Motor neuron (in vitro differentiated cells): ENCODE results near the gene FOXD2. TPM values are rescaled to one million over a fixed set of nuclear protein-coding genes. Genes with fewer than 3 reads are reported as not detected.

Experiments used
- ATAC-seq, 8 experiments: fragments of 200-7000 bp; cut with Tn5 transposase; replicated peaks in 6 of 8; 2 replicates each; pipeline ENCODE4 v1.8.0; 2021; ENCODE audit warnings: mild to moderate bottlenecking in 8 of 8, moderate library complexity in 8 of 8
- H3K27ac ChIP-seq, 2 donors: fragments of 250-450 bp; sonication (Bioruptor Pico); 2 replicates each; pipeline ENCODE4 v1.9.0; 2021; ENCODE audit warnings: antibody characterized with exemption in 2 of 2, mild to moderate bottlenecking in 2 of 2, moderate library complexity in 1 of 2
- H3K4me1 ChIP-seq, 2 donors: fragments of 250-450 bp; sonication (Bioruptor Pico); replicated peaks in 1 of 2; 2 replicates each; pipeline ENCODE4 v1.6.1; 2021; ENCODE audit warnings: antibody characterized with exemption in 2 of 2, mild to moderate bottlenecking in 2 of 2, moderate library complexity in 1 of 2
- H3K4me3 ChIP-seq, 5 donors: fragments of 250-450 bp; sonication (Bioruptor Pico); 2 replicates each; pipeline ENCODE4 v1.9.0; 2021; ENCODE audit warnings: antibody characterized with exemption in 5 of 5, mild to moderate bottlenecking in 5 of 5, moderate library complexity in 4 of 5
- WGBS, 10 experiments: fragments of 450-650 bp; shearing (Covaris generic); methylation state at CpG; one replicate each; pipeline ENCODE4 v1.0.0; 2022; 5-methylcytosine and 5-hydroxymethylcytosine counted together
- in situ Hi-C, 9 experiments: fragments of 400-800 bp; cut with MboI; loops; one replicate each; pipeline ENCODE4 v1.15.0; 2021; ENCODE audit warnings: low sequenced_read_pairs in 9 of 9, low pct_unique_long_range_greater_than_20kb in 2 of 9; ENCODE audit not compliant: unreplicated experiment in 9 of 9
- total RNA-seq, 8 experiments: library from RNA; unstranded; fragments of 300-600 nt; gene quantifications; 2 replicates each; pipeline versions ENCODE4 v1.2.3 to v1.2.4, GENCODE V29; 2022

Gene FOXD2
- total RNA-seq, 8 experiments from 2014 or later: 0.05 to 1.6 (median 0.30) TPM; not detected in 2

DNA sequence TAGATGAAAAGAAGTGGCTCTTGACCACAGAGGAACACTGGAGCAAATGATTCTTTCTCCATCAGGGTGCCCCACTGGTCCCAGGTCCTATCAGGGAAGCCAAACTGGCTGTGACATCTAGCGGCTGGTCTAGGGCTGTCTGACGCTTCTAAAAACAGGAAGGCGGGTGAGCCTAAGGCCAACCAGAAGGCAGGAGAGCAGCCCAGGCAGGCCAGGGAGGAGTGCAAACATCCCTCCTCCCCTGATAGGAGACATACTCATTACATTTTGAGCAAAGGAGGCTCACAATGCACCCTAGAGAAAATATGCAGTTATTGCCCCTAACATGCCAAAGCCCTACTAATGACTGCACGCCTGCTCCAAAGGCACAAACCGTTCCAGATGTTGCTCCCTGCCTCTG is 32.1 kb upstream of the FOXD2 start:
- Histone ChIP-seq H3K27ac (no peak overlapping the region), H3K4me1 (no peaks in the 10 kb centered on the region), H3K4me3 (no peak overlapping the region)
- 10 to 82% (median 72%) methylated on average over 1 to 5 of the region's 5 CpGs; no CpG with 5 or more reads in 4 of the 10 experiments for WGBS, 10 experiments
- in situ Hi-C loops: loop anchor here in 2 of 9 experiments (25.0 kb wide), 1 partner anchor 218 kb away; the partner anchor contains the start of gene PDZK1IP1 (in 2 of the 2)
- peak in 3 of 8 experiments; percentile 64 to 83 (median 68) for ATAC-seq

DNA sequence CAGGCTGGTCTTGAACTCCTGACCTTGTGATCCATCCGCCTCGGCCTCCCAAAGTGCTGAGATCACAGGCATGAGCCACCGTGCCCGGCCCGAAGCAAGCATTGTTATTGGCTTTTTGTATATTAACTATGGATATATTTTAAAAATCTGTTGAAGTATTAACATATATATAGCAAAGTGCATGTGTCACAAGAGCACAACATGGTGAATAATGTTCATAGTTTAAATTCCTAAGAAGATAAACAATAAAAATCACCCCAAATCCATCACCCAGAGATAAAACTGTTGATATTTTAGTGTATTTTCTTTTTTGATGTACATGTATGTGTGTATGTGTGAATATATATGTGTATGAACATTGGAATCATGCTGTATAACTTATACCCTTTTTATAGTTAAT is 30.9 kb upstream of the FOXD2 start:
- no peak overlapping the region for H3K27ac ChIP-seq
- no peak for ATAC-seq
- no peak overlapping the region for H3K4me3 ChIP-seq
- WGBS, 10 experiments: 88 to 100% (median 92%) methylated on average over 1 to 5 of the region's 5 CpGs; no CpG with 5 or more reads in 4 of the 10 experiments
- in situ Hi-C loops: loop anchor here in 2 of 9 experiments (25.0 kb wide), 1 partner anchor 220 kb away; the partner anchor contains the start of gene PDZK1IP1 (in 2 of the 2)
- H3K4me1 ChIP-seq: no peaks in the 10 kb centered on the region

DNA sequence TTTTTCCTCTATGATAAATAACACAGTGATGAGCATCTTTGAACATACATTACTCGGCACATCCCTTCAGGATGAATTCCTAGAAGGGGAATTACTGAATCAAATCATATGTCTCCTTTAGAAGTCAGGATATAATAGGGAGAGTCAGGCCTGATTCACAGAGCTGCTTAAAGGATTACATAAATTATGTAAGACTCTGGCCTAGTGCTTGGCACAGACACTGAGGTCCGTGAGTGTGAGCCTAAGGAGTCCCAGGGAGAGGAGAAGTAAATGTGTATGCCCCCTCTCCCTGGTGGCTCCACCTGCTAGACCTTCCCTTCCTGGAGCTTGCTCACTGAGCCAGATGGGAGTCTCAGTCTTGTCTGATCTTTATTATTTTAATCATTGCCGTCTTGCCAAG is 30.4 kb upstream of the FOXD2 start:
- no peak overlapping the region for H3K4me3 ChIP-seq
- in situ Hi-C loops: loop anchor here in 2 of 9 experiments (25.0 kb wide), 1 partner anchor 220 kb away; the partner anchor contains the start of gene PDZK1IP1 (in 2 of the 2)
- 0 to 100% (median 50%) methylated on average over 1 to 3 of the region's 3 CpGs; no CpG with 5 or more reads in 2 of the 10 experiments for WGBS, 10 experiments
- ATAC-seq: peak in 3 of 8 experiments; percentile 16 to 36 (median 21)
- no peaks in the 10 kb centered on the region for H3K4me1 ChIP-seq
- no peak overlapping the region for H3K27ac ChIP-seq

DNA sequence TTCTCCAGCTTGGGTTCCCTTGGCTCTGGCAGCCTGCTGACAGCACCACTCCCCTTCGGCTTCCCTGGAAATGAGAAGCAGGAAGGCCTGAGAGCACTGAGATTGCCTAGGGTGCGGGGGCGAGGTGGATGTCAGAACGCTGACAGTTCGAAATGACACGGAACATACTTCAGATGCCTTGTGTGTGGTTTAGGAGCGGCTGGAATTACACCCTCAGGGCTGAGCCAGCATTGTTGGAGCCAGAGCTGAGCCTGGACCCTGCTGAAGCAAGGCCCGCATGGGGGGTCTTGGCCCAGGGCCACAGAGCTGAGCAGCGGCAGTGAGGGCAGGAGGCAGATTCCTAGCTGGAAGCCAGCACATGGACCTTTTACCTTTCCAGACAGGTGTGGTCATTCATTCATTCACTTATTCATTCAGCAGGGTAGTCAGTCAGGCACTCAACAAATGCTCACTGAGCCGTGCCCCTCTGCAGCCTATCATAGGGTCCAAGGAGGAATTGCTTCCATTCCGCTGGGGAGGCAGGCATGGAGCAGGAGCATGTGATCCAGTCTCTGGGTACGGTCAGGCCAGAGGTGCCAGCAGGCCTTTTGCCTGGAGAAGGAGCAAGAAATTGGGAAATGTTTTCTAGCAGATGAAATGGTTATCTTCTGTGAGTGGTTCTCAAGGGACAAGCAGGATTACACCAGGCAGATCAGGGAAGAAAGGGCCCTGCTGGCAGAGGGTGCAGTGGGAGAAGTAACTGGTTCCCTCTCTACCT is 28.4 kb upstream of the FOXD2 start:
- ATAC-seq: peak in 3 of 8 experiments; percentile 22 to 62 (median 51)
- in situ Hi-C loops: loop anchor here in 2 of 9 experiments (25.0 kb wide), 1 partner anchor 222 kb away; the partner anchor contains the start of gene PDZK1IP1 (in 2 of the 2)
- H3K4me3 ChIP-seq: no peak overlapping the region
- WGBS, 10 experiments: 20 to 92% (median 72%) methylated on average over 1 to 11 of the region's 12 CpGs; no CpG with 5 or more reads in 4 of the 10 experiments
- H3K4me1 ChIP-seq: no peaks in the 10 kb centered on the region
- no peak overlapping the region for H3K27ac ChIP-seq

DNA sequence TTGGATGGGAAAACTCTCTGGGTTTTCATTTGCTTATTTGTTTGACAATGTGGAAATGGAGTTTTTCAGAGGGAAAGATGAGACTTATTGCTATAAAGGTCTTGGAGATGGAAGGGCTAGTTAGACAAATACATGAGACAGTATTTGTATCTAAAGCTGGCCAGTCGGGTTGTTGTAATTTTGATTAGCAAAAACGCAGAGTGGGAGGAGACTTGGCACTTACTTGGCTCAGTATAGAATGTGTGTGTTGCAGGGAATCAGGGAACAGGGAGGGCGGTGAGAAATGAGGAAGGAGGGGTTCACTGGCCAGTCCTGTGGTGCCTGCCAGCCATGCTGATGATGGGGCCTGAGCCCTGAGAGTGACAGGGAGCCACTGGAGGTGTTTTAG is 27.8 kb upstream of the FOXD2 start:
- H3K4me1 ChIP-seq: no peaks in the 10 kb centered on the region
- in situ Hi-C loops: loop anchor here in 2 of 9 experiments (25.0 kb wide), 1 partner anchor 223 kb away; the partner anchor contains the start of gene PDZK1IP1 (in 2 of the 2)
- WGBS, 10 experiments: 15 to 83% (median 57%) methylated on average over 1 to 3 of the region's 3 CpGs; no CpG with 5 or more reads in 2 of the 10 experiments

DNA sequence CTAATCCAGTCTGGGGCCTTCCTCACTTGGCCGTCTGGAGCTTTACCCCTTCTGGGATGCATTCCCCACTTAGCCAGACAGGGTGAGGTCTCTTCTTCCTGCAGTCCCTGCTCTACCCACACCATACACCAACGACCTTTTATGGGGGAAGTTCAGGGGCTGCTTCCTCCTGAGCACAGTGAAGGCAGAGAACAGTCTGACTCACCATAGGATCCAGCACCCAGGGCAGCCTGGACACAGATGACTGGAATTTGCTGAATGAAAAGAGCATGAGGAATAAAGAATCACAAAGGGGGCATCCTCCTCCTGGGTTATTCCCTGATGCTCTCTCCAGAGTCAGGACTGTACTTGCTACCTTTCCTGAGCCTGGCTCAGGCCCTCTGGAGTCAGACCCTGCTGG is 26.4 kb upstream of the FOXD2 start:
- Histone ChIP-seq H3K4me3 (no peak overlapping the region), H3K4me1 (no peaks in the 10 kb centered on the region), H3K27ac (no peak overlapping the region)
- in situ Hi-C loops: loop anchor here in 2 of 9 experiments (25.0 kb wide), 1 partner anchor 224 kb away; the partner anchor contains the start of gene PDZK1IP1 (in 2 of the 2)
- 19 to 100% (median 60%) methylated on average over 1 to 2 of the region's 2 CpGs; no CpG with 5 or more reads in 3 of the 10 experiments for WGBS, 10 experiments
- no peak for ATAC-seq

More for the DNA sequence above, 27.8 kb upstream of the FOXD2 start:
- Histone ChIP-seq H3K4me3 (no peak overlapping the region), H3K27ac (no peak overlapping the region)
- ATAC-seq: no peak

DNA sequence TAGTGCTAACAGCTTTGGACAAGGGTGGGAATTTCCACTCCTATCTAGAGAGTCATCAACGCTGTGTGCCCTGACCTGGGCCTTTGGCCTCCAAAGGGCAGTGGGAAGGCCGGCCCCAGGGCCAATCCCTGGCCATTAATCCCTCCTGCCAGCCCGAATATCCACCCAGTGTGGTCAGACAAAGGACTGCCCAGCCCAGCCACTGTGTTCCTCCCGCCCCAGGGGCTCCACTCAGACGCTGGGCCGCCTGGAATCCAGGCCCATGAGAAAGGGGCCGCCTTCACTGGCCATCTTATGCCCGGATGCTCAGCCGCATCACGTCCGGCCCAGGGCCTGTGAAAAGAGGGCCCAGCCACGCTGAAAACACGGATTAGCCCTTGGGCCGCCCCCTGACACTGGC is 25.4 kb upstream of the FOXD2 start:
- Histone ChIP-seq H3K4me3 (no peak overlapping the region), H3K27ac (no peak overlapping the region), H3K4me1 (no peaks in the 10 kb centered on the region)
- WGBS, 10 experiments: 83 to 92% methylated on average over 1 to 2 of the region's 14 CpGs; no CpG with 5 or more reads in 8 of the 10 experiments
- no peak for ATAC-seq
- in situ Hi-C loops: loop anchor here in 2 of 9 experiments (25.0 kb wide), 1 partner anchor 225 kb away; the partner anchor contains the start of gene PDZK1IP1 (in 2 of the 2)

DNA sequence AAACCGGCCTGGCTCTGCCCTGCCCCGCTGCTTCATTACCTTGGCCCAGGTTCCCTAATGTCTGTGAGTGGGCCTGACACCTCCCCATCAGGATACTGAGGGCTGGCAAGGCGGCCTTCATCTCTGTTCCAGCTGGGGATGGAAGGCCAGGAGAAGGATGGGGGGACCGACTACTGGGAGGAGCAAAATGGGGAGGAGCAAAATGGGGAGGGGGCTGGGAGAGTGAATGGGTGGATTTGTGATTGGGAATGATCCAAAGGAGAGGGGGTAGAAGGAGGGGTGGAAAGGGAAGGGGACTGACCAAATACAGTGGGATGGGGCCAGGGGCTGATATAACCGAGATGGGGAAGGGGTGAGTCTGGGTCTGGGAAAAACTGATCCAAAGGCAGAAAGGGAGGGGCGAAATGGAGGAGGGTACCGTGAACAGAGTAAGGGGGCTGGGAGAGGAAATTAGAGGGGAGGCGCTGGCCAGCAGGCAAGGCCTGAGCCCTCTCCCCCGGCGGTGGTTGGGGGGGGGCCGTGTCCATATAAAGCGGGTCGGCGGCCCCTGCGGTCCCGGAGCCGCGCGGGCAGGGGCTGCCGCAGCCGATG is 22.0 kb upstream of the FOXD2 start, which contains the start of gene FOXE3:
Gene FOXE3, plus strand, starts transcription at position 558 of the 591 bp plus-strand sequence. Its CDS starts 31 bp downstream, at position 589.
- ATAC-seq: no peak
- H3K4me3 ChIP-seq: peak within 1 kb of the TSS; percentile 17 to 28 (median 20)
- H3K4me1 ChIP-seq: no peaks in the 10 kb centered on the region
- no peak within 1 kb of the TSS for H3K27ac ChIP-seq
- 40 to 50% methylated on average over 1 to 2 of the region's 21 CpGs; no CpG with 5 or more reads in 8 of the 10 experiments for WGBS, 10 experiments
- in situ Hi-C loops: loop anchor here in 2 of 9 experiments (25.0 kb wide), 1 partner anchor 229 kb away; the partner anchor contains the start of gene PDZK1IP1 (in 2 of the 2)

DNA sequence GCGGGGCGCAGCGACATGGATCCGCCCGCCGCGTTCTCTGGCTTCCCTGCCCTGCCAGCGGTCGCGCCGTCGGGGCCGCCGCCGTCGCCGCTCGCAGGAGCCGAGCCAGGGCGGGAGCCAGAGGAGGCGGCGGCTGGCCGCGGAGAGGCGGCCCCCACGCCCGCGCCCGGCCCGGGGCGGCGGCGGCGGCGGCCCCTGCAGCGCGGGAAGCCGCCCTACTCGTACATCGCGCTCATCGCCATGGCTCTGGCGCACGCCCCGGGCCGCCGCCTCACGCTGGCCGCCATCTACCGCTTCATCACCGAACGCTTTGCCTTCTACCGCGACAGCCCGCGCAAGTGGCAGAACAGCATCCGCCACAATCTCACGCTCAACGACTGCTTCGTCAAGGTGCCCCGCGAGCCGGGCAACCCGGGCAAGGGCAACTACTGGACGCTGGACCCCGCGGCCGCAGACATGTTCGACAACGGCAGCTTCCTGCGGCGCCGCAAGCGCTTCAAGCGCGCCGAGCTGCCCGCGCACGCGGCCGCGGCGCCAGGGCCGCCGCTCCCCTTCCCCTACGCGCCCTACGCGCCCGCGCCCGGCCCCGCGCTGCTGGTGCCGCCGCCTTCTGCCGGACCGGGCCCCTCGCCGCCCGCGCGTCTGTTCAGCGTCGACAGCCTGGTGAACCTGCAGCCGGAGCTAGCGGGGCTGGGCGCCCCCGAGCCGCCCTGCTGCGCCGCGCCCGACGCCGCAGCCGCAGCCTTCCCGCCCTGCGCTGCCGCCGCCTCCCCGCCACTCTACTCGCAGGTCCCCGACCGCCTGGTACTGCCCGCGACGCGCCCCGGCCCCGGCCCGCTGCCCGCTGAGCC is 21.3 kb upstream of the FOXD2 start:
- Histone ChIP-seq H3K4me1 (no peaks in the 10 kb centered on the region), H3K4me3 (peak overlapping the region; percentile 17 to 28 (median 20)), H3K27ac (no peak overlapping the region)
- 0 to 50% (median 2%) methylated on average over 2 to 40 of the region's 134 CpGs; no CpG with 5 or more reads in 6 of the 10 experiments for WGBS, 10 experiments
- in situ Hi-C loops: loop anchor here in 2 of 9 experiments (25.0 kb wide), 1 partner anchor 229 kb away; the partner anchor contains the start of gene PDZK1IP1 (in 2 of the 2)
- ATAC-seq: peak; percentile 29 to 84 (median 52)

DNA sequence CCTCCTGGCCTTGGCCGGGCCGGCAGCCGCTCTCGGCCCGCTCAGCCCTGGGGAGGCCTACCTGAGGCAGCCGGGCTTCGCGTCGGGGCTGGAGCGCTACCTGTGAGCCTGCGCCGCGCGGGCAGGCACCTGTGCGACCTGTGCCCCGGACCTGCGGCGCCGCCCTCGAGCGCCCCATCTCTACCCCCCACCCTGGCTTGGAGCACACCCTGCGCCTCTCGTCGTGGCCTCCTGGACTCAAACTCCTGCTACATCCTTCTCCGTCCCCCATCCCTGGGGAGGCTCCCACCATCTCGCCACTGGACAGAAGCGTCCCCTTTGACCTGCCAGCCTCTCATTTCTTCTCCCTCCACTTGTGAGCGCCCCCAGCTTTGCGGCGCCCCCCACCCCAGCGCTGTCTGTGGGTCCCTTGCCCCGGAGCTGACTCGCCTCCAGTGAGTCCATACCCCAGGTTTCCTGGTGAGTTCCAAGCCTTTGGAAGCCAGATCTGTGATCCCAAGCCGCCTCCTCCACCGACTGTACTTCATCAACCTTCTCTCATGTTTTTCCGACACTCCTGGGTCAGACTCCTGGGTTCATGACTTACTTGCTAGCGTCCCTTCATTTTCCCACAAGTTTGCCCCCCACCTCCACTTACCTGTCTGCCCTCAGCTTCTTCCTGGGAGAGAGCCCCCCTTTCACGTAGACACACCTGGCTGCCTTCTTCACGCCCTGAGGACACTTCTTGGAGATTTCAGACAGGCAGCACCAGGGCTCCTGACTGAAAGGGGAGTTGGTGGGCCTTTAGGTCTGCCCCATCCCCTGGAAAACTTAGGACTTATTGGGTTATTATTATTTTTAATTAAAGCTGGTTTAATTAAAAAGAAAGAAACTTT is 20.4 kb upstream of the FOXD2 start:
- in situ Hi-C loops: loop anchor here in 2 of 9 experiments (25.0 kb wide), 1 partner anchor 230 kb away; the partner anchor contains the start of gene PDZK1IP1 (in 2 of the 2)
- no peak overlapping the region for H3K27ac ChIP-seq
- peak in 1 of 8 experiments; percentile 17 for ATAC-seq
- 16 to 100% (median 54%) methylated on average over 1 to 17 of the region's 39 CpGs; no CpG with 5 or more reads in 4 of the 10 experiments for WGBS, 10 experiments
- H3K4me1 ChIP-seq: no peaks in the 10 kb centered on the region
- no peak overlapping the region for H3K4me3 ChIP-seq

DNA sequence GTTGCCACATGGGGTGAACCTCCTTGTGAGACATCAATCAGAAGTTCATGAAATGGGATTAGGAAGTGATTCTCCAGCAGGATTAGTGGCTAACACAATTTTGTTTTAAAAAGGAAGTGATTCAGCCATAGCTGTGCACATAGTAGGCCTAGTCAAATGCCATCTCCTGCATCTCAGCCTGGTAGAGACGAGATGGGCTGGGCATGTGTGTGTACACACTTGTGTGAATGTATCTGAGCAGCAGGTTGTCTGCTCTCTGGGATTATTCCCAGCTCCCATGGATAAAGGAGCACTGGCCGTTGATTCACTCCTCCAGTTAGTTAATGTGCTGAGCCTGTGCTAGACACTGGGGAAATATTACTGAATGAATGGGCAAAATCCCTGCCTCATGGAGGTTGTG is 19.7 kb upstream of the FOXD2 start:
- H3K4me1 ChIP-seq: no peaks in the 10 kb centered on the region
- H3K27ac ChIP-seq: no peak overlapping the region
- ATAC-seq: no peak
- WGBS, 10 experiments: 63 to 100% (median 80%) methylated on average over 1 to 2 of the region's 2 CpGs; no CpG with 5 or more reads in 5 of the 10 experiments
- in situ Hi-C loops: loop anchor here in 2 of 9 experiments (25.0 kb wide), 1 partner anchor 231 kb away; the partner anchor contains the start of gene PDZK1IP1 (in 2 of the 2)
- no peak overlapping the region for H3K4me3 ChIP-seq
